ENCODE measurements around the gene RAB41.
A peak's percentile ranks its signal among the peaks of the same experiment; 100 is the strongest.
"Not testable (repeated sequence)": the region's sequence is repeated elsewhere in the genome, so short reads cannot be mapped to it uniquely, and the experiment has no call there.

RAB41 gene

DNA sequence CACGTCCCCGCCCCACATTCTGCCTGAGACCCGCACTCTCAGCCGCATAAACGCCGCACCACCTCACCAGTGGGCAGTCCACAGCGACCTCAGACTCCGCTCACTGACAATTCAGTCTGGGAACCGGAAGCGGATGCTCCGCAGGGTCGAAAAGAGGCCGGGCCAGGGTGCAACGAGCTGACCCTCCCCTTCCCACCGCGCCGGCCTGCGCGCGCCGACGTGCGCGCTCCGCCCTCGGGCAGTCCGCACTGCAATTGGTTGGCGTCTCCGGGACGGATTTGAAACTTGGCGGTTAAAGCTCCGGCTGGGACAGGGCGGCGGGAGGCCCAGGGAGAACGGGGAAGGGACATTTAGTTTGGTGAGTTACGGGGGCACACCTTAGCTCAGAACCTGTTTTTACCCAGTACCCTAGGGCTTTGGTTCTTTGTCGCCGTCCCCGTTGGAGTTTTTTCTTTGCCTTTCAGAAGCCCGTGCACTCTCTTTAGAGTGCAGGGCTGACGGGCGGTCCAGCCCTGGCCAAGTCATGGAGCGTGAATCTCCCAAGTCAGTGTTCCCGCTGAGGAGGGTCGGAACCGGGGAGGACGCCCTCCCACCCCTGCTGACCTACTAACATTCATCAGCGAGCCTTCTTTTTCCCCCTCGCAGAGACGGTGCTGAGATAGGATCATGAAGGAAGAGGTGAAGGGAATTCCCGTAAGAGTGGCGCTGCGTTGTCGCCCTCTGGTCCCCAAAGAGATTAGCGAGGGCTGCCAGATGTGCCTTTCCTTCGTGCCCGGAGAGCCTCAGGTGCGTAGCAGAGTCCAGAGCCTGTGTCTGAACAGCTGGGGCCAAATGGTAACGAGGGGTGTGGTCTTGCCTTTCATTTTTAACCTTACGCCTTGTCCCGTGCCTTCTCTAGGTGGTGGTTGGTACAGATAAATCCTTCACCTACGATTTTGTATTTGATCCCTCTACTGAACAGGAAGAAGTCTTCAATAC is 8.1 kb downstream of the RAB41 start, which contains the start of the genes KIF4A and PDZD11:
Gene KIF4A (plus strand): TSS at position 312 of the 978 bp plus-strand sequence. CDS start 355 bp downstream, at position 667.
Gene PDZD11 (minus strand): TSS at position 135 of the 978 bp plus-strand sequence. CDS start 586 bp downstream, outside the sequence.
- peak within 1 kb of the TSS; percentile 69 for H3K4me3 ChIP-seq (ENCODE audit: low read depth, low read length)
- TF ChIP-seq, protein P1, sequence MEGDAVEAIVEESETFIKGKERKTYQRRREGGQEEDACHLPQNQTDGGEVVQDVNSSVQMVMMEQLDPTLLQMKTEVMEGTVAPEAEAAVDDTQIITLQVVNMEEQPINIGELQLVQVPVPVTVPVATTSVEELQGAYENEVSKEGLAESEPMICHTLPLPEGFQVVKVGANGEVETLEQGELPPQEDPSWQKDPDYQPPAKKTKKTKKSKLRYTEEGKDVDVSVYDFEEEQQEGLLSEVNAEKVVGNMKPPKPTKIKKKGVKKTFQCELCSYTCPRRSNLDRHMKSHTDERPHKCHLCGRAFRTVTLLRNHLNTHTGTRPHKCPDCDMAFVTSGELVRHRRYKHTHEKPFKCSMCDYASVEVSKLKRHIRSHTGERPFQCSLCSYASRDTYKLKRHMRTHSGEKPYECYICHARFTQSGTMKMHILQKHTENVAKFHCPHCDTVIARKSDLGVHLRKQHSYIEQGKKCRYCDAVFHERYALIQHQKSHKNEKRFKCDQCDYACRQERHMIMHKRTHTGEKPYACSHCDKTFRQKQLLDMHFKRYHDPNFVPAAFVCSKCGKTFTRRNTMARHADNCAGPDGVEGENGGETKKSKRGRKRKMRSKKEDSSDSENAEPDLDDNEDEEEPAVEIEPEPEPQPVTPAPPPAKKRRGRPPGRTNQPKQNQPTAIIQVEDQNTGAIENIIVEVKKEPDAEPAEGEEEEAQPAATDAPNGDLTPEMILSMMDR (IDR thresholded peaks at IDR 0.05; ENCODE audit: low read depth, low read length): no peak

DNA sequence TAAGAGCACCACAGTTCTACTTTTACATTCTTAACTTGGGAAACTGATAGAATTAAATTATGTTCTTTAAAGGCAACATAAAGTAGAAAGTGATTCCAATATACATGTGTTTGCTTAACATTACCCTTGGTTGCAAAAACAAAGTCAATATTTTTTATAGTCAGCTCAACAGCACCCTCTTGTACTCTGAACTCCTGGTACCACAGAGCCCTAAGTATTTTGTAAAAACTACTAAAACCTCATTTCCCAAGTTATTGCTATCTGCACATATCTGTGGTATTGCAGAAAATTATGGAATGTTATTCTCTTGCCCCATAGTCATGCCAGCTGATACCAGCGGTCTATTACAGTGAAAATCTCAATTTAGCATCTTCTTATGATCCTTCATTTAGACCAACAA is 10.8 kb downstream of the RAB41 start:
- TF ChIP-seq, protein P1 (IDR thresholded peaks at IDR 0.05; ENCODE audit: low read depth, low read length): no peak
- no peak overlapping the region for H3K4me3 ChIP-seq (ENCODE audit: low read depth, low read length)

DNA sequence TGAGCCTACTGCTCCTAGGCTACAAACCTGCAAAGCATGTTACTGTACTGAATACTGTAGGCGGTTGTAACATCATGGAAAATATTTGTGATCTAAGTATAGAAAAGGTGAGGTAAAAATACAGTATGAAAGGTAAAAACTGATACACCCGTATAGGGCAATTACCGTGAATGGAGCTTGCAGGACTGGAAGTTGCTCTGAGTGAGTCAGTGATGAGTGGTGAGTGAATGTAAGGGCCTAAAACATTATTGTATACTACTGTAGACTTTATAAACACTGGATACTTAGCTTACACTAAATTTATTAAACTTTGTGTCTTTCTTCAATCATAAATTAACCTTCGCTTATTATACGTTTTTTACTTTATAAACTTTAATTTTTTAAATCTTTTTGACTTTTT is 11.6 kb downstream of the RAB41 start:
- no peak overlapping the region for H3K4me3 ChIP-seq (ENCODE audit: low read depth, low read length)
- TF ChIP-seq, protein P1 (IDR thresholded peaks at IDR 0.05; ENCODE audit: low read depth, low read length): no peak

DNA sequence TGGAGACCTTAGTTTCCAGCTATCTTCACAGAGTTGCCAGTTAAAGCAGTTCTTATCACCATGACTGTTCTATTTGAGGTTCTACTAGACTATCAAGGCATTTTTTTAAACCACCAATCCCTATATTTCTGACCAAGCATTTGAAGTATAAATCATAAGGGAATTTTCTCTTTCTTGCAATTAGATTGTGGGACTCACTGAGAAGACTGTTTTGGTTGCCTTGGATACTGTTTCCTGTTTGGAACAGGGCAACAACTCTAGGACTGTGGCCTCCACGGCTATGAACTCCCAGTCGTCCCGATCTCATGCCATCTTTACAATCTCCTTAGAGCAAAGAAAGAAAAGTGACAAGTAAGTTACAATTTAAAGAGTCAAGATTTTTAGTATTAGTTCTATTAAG is 19.7 kb downstream of the RAB41 start:
- no peak overlapping the region for H3K4me3 ChIP-seq (ENCODE audit: low read depth, low read length)
- TF ChIP-seq, protein P1 (IDR thresholded peaks at IDR 0.05; ENCODE audit: low read depth, low read length): no peak

DNA sequence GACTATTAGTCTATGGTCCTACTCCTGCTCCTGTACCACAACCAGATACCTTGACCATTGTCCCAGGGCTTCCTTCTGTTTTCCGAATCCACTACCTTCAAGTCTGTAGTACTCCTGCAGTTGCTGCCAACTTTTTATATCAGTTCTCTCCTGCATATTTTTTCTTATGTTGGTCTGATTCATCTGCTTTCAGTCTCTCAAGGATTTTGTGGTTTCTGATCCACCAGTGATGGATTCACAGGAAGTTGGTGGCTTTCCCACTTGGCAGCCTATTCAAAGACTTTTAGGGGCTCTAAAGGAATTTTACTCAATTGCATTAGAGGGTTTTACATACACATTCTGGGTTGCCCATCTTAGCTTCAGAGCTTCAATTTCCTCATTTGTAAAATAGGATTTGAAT is 31.5 kb downstream of the RAB41 start:
- TF ChIP-seq, protein P1 (IDR thresholded peaks at IDR 0.05; ENCODE audit: low read depth, low read length): no peak
- no peak overlapping the region for H3K4me3 ChIP-seq (ENCODE audit: low read depth, low read length)

DNA sequence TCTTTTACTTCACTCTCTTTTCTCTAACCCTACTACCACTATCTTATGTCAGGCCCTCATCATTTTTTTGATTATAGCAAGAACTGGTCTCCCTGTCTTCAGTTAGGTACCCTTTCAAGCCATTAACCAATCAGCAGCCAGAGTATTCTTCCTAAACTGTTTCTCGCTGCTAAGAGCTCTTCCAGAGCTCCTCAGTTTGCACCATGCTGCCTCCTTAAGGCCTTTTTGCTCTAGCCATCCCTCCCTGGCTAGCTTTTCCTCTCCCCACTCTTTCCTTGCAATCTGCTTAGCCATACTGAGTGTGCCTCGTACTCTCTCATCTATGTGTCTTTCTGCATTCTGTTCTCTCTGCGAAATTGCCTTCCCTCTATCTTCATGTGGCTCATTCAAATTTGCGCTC is 40.8 kb downstream of the RAB41 start:
- TF ChIP-seq, protein P1 (IDR thresholded peaks at IDR 0.05; ENCODE audit: low read depth, low read length): no peak
- H3K4me3 ChIP-seq (ENCODE audit: low read depth, low read length): no peak overlapping the region

DNA sequence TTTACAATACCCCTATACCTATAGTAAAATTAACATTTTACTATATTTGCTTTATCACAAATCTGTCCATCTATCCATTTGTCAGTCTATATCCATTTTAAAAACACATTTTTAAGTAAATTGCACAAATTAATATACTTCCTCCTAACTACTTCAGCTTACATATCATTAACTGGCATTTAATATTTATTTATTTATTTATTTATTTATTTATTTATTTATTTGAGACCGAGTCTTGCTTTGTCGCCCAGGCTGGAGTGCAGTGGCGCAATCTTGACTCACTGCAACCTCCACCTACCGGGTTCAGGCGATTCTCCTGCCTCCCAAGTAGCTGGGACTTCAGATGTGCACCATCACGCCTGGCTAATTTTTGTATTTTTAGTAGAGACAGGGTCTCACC is 41.7 kb downstream of the RAB41 start:
- H3K4me3 ChIP-seq (ENCODE audit: low read depth, low read length): not testable (repeated sequence)

Measured in WI38 (cell line).